HepG2 (cell line): ENCODE data around the gene LGR6. TPM values are rescaled to one million over a fixed set of nuclear protein-coding genes. Genes with fewer than 3 reads are reported as not detected.

Source experiments
- AHR ChIP-seq: IDR thresholded peaks from 2 replicates; pipeline ENCODE4 v1.6.1; 2018; ENCODE audit warnings: missing genetic modification reagents, missing compliant biosample characterization
- ARID4A ChIP-seq: sonication (generic); formaldehyde crosslinking; IDR thresholded peaks from 2 replicates; pipeline ENCODE4 v1.5.0; 2020; ENCODE audit warnings: mild to moderate bottlenecking, missing genetic modification reagents, borderline replicate concordance
- GZF1 ChIP-seq: sonication (generic); formaldehyde crosslinking; IDR thresholded peaks from 2 replicates; pipeline ENCODE4 v1.5.1; 2020; ENCODE audit warnings: mild to moderate bottlenecking, missing genetic modification reagents
- KDM2A ChIP-seq: sonication (generic); formaldehyde crosslinking; IDR thresholded peaks from 2 replicates; pipeline ENCODE4 v1.4.0; 2020; ENCODE audit warnings: low read depth, missing genetic modification reagents, borderline replicate concordance
- NONO ChIP-seq, 2 experiments: fragments of 450-650 bp in 1 of 2; sonication (generic) in 1 of 2; formaldehyde crosslinking in 1 of 2; IDR thresholded peaks in 1 of 2; conservative IDR thresholded peaks in 1 of 2; 2 replicates each; pipeline versions ENCODE4 v1.6.1 to v1.8.0; 2017 to 2022; ENCODE audit warnings: mild to moderate bottlenecking in 1 of 2, missing genetic modification reagents in 1 of 2, moderate library complexity in 1 of 2
- ONECUT2 ChIP-seq: sonication (generic); formaldehyde crosslinking; IDR thresholded peaks from 2 replicates; pipeline ENCODE4 v1.4.0; 2020; ENCODE audit warnings: missing genetic modification reagents
- ZNF264 ChIP-seq: sonication (generic); formaldehyde crosslinking; IDR thresholded peaks from 2 replicates; pipeline ENCODE4 v1.4.0; 2020; ENCODE audit warnings: missing genetic modification reagents
- polyA plus RNA-seq, 8 experiments: library from polyadenylated mRNA; depleted of rRNA in 3 of 8; stranded (reverse) in 7 of 8; unstranded in 1 of 8; fragments of >200 nt; fragmentation: Illumina TruSeq in 4 of 8; extraction: Trizol in 4 of 8; gene quantifications; 2 replicates each; pipeline versions ENCODE4 v1.2.1 to v1.2.3, GENCODE V29; 2011 to 2016; ENCODE audit warnings: low read depth in 4 of 8, missing spikeins in 1 of 8, mixed read lengths in 1 of 8; ENCODE audit not compliant: insufficient read depth in 1 of 8
- total RNA-seq, 5 experiments: library from RNA; depleted of rRNA; stranded (reverse); fragments of >200 nt; fragmentation: Illumina TruSeq; extraction: Trizol; gene quantifications; 2 replicates each; pipeline ENCODE4 v1.2.3, GENCODE V29; 2016; ENCODE audit warnings: low read depth in 1 of 5
- TF ChIP-seq, protein P1 (sequence below): sonication (generic); formaldehyde crosslinking; IDR thresholded peaks from 2 replicates; pipeline ENCODE4 v1.4.0; 2020; ENCODE audit warnings: mild to moderate bottlenecking, missing genetic modification reagents

Gene LGR6
- total and polyA plus RNA-seq, 2 of the 13 experiments (the other 11 are each of a cell fraction or from before 2014, with no cell fraction given), result 0.07 TPM; not detected in 1

- peak; percentile 11 for TF ChIP-seq ARID4A
- TF ChIP-seq AHR (CRISPR knock-in tag), result no peak
- TF ChIP-seq GZF1 (CRISPR knock-in tag), result no peak
- no peak for TF ChIP-seq NONO (IDR thresholded peaks at IDR 0.05)
- no peak for TF ChIP-seq NONO (CRISPR knock-in tag; conservative IDR thresholded peaks at IDR 0.05)
- TF ChIP-seq ZNF264, result no peak
- TF ChIP-seq, protein P1, sequence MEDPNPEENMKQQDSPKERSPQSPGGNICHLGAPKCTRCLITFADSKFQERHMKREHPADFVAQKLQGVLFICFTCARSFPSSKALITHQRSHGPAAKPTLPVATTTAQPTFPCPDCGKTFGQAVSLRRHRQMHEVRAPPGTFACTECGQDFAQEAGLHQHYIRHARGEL (CRISPR knock-in tag), result no peak
- TF ChIP-seq KDM2A (CRISPR knock-in tag), result no peak
- TF ChIP-seq ONECUT2, result no peak
Measured at GRCh38 chr1:202349206-202349928, 155.8 kb downstream of the LGR6 start (continued).
